Naive thymus-derived CD4-positive, alpha-beta T cell (primary cell): ENCODE data around the gene MTHFD2. TPM values are rescaled to one million over a fixed set of nuclear protein-coding genes. Genes with fewer than 3 reads are reported as not detected.
"Not testable (repeated sequence)": the region's sequence is repeated elsewhere in the genome, so short reads cannot be mapped to it uniquely, and the experiment has no call there.

Experiments used
- ATAC-seq: fragments of 150-1000 bp; cut with Tn5 transposase; 2 replicates; pipeline ENCODE4 v1.10.0; 2021; ENCODE audit warnings: mild to moderate bottlenecking, moderate library complexity
- CTCF ChIA-PET: fragments of 350-600 bp; sonication (Branson Sonifier 250); formaldehyde crosslinking; loops from one replicate; lab custom pipeline; 2021; ENCODE audit warnings: antibody characterized with exemption; lab: Charles Lee
- POLR2A ChIA-PET: fragments of 350-600 bp; sonication (Branson Sonifier 250); formaldehyde crosslinking; loops from one replicate; lab custom pipeline; 2021; ENCODE audit warnings: antibody characterized with exemption, inconsistent platforms; lab: Charles Lee
- DNase-seq, 9 donors: peaks; one replicate each; pipeline versions ENCODE4 v3.0.0 to v3.0.0-alpha.2; 2020 to 2022; ENCODE audit warnings: mixed read lengths in 1 of 9
- H3K27ac ChIP-seq: one replicate; pipeline ENCODE4 v1.7.0; 2013; ENCODE audit warnings: mild to moderate bottlenecking, low read depth, low read length, moderate library complexity
- H3K27me3 ChIP-seq, 2 donors: one replicate each; pipeline ENCODE4 v1.7.0; 2013; ENCODE audit warnings: low read length in 2 of 2, mild to moderate bottlenecking in 2 of 2, moderate library complexity in 2 of 2; ENCODE audit not compliant: control insufficient read depth in 2 of 2, insufficient read depth in 2 of 2
- H3K36me3 ChIP-seq, 3 experiments: 1 replicate in 2 of 3; 2 replicates in 1 of 3; pipeline ENCODE4 v1.7.0; 2013; ENCODE audit warnings: low read length in 3 of 3, mild to moderate bottlenecking in 3 of 3, moderate library complexity in 1 of 3; ENCODE audit not compliant: insufficient read depth in 3 of 3, control insufficient read depth in 2 of 3
- H3K4me1 ChIP-seq, 2 donors: one replicate each; pipeline ENCODE4 v1.7.0; 2013; ENCODE audit warnings: low read length in 2 of 2, mild to moderate bottlenecking in 2 of 2, moderate library complexity in 1 of 2; ENCODE audit not compliant: control insufficient read depth in 2 of 2, insufficient read depth in 2 of 2
- H3K4me3 ChIP-seq: 2 replicates; pipeline ENCODE4 v1.7.0; 2013; ENCODE audit warnings: mild to moderate bottlenecking, low read length
- H3K9me3 ChIP-seq, 3 experiments: 1 replicate in 2 of 3; 2 replicates in 1 of 3; pipeline ENCODE4 v1.7.0; 2013; ENCODE audit warnings: low read length in 3 of 3; ENCODE audit not compliant: control insufficient read depth in 2 of 3
- H3K27ac Mint-ChIP-seq, 9 donors: one replicate each; pipeline ENCODE4 v1.8.0; 2020 to 2022; ENCODE audit warnings: mixed read lengths in 9 of 9, mild to moderate bottlenecking in 8 of 9, moderate library complexity in 5 of 9, inconsistent platforms in 2 of 9
- H3K27me3 Mint-ChIP-seq, 5 donors: one replicate each; pipeline ENCODE4 v1.8.0; 2021 to 2022; ENCODE audit warnings: mixed read lengths in 5 of 5, mild to moderate bottlenecking in 1 of 5
- H3K36me3 Mint-ChIP-seq, 5 donors: one replicate each; pipeline ENCODE4 v1.8.0; 2020 to 2022; ENCODE audit warnings: mixed read lengths in 5 of 5, mild to moderate bottlenecking in 3 of 5, inconsistent platforms in 1 of 5
- H3K4me1 Mint-ChIP-seq, 7 donors: one replicate each; pipeline ENCODE4 v1.8.0; 2020 to 2022; ENCODE audit warnings: mixed read lengths in 7 of 7, mild to moderate bottlenecking in 3 of 7, inconsistent platforms in 1 of 7
- H3K4me3 Mint-ChIP-seq, 10 donors: one replicate each; pipeline ENCODE4 v1.8.0; 2020 to 2022; ENCODE audit warnings: mild to moderate bottlenecking in 10 of 10, mixed read lengths in 10 of 10, moderate library complexity in 6 of 10, inconsistent platforms in 2 of 10
- H3K9me3 Mint-ChIP-seq, 11 donors: one replicate each; pipeline ENCODE4 v1.8.0; 2020 to 2022; ENCODE audit warnings: mixed read lengths in 11 of 11, mild to moderate bottlenecking in 4 of 11, inconsistent platforms in 1 of 11, moderate library complexity in 1 of 11
- intact Hi-C, 2 donors: fragments of 100-400 bp; cut with micrococcal nuclease; formaldehyde crosslinking; loops; one replicate each; pipeline ENCODE4 v1.15.1; 2023
- polyA plus RNA-seq, 2 donors: library from polyadenylated mRNA; unstranded; fragments of 300-500 nt; fragmentation: Illumina TruSeq; gene quantifications; one replicate each; pipeline ENCODE4 v1.2.3, GENCODE V29; 2021
- total RNA-seq, 6 experiments: library from RNA in 5 of 6; stranded (reverse) in 5 of 6; gene quantifications; 1 replicate in 5 of 6; 2 replicates in 1 of 6; pipeline ENCODE4 v1.2.3 and lab custom pipeline; 2021 to 2026

Gene MTHFD2
- total and polyA plus RNA-seq, 7 experiments from 2014 or later = 6.8 to 186 (median 17.1) TPM

DNA sequence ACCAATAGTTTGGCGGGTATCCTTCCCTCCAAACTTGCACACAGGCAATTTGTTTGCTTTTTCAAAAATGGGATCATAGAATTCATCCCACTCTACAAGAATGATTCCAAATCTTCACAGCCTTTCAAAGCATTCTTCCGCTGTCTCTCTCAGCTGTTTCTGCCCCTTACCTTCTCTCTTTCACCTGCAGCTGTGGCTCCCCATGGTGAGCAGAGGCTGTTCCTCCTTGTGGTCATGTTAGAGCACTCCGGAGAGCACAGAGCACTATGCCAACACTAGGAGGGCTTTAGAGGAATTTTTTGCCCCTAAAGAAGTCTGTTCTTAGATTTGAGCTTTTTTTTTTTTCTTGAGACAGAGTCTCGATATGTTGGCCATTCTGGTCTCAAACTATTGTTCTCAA, 30.4 kb downstream of the MTHFD2 start:
- H3K36me3 ChIP-seq = peaks cover 0 to 10% (median 0%) of the 10 kb centered on the region in 3 experiments
- ATAC-seq = no peak
- no peaks in the 10 kb centered on the region for H3K9me3 Mint-ChIP-seq
- H3K36me3 Mint-ChIP-seq = peaks cover 0 to 29% (median 0%) of the 10 kb centered on the region in 5 donors
- H3K9me3 ChIP-seq = no peaks in the 10 kb centered on the region
- H3K4me3 Mint-ChIP-seq = no peak overlapping the region
- H3K4me3 ChIP-seq = no peak overlapping the region
- H3K4me1 Mint-ChIP-seq = peaks cover 0 to 2% (median 0%) of the 10 kb centered on the region in 7 donors
- POLR2A ChIA-PET = no interaction called here
- H3K4me1 ChIP-seq = no peaks in the 10 kb centered on the region
- no peaks in the 10 kb centered on the region for H3K27me3 ChIP-seq
- intact Hi-C loops = no loop called here
- H3K27ac ChIP-seq = no peak overlapping the region
- no peak for DNase-seq
- CTCF ChIA-PET = no interaction called here
- no peaks in the 10 kb centered on the region for H3K27me3 Mint-ChIP-seq
- H3K27ac Mint-ChIP-seq = no peak overlapping the region

DNA sequence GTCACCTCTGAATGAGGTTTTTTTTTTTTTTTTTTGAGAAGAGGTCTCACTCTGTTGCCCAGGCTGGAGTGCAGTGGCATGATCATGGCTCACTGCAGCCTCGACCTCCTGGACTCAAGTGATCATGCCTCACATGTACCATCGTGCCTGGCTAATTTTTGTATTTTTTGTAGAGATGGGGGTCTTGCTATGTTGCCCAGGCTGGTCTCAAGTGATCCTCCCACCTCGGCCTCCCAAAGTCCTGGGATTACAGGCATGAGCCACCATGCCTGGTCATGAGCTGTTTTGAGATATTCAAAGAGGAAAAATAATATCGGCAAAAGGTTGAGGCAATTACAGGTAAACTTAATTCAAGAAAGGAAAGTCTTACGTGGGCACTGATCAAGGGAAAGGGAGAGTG, 31.4 kb downstream of the MTHFD2 start:
- H3K27ac Mint-ChIP-seq, H3K9me3 Mint-ChIP-seq, H3K9me3 ChIP-seq, CTCF ChIA-PET, H3K27me3 Mint-ChIP-seq, ATAC-seq, H3K27me3 ChIP-seq, intact Hi-C loops, H3K4me1 ChIP-seq, DNase-seq, POLR2A ChIA-PET, H3K4me3 ChIP-seq, H3K4me1 Mint-ChIP-seq, H3K27ac ChIP-seq, H3K4me3 Mint-ChIP-seq: not testable (repeated sequence)
- peaks cover 0 to 32% (median 3%) of the 10 kb centered on the region in 5 donors for H3K36me3 Mint-ChIP-seq
- peaks cover 0 to 16% (median 0%) of the 10 kb centered on the region in 3 experiments for H3K36me3 ChIP-seq

DNA sequence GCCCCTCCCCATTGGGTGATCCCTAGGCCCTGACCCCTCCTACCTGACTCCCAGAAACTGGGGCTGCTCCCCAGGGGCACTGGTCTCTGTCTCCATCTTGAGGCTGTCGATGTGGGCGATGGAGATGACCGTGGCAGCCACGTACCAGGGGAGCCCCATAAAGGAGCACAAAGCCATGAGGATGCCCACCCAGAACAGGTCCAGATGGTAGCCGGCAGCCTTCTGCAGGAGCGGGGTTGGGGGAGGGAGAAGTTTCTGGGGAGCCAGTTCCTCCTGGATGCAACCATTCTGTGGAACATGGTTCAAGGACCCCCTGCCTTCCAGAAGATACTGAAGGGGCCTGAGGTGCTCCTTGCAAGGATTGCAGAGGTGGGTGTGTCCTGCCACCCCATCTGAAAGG, 34.0 kb downstream of the MTHFD2 start:
- Histone ChIP-seq H3K4me1 (no peaks in the 10 kb centered on the region), H3K36me3 (peaks cover 0 to 17% (median 0%) of the 10 kb centered on the region in 3 experiments), H3K27ac (no peak overlapping the region), H3K27me3 (no peaks in the 10 kb centered on the region), H3K9me3 (no peaks in the 10 kb centered on the region), H3K4me3 (no peak overlapping the region)
- H3K27ac Mint-ChIP-seq = no peak overlapping the region
- no peaks in the 10 kb centered on the region for H3K27me3 Mint-ChIP-seq
- H3K4me1 Mint-ChIP-seq = peaks cover 0 to 7% (median 0%) of the 10 kb centered on the region in 7 donors
- H3K9me3 Mint-ChIP-seq = no peaks in the 10 kb centered on the region
- ChIA-PET CTCF (no interaction called here), POLR2A (no interaction called here)
- peaks cover 0 to 41% (median 13%) of the 10 kb centered on the region in 5 donors for H3K36me3 Mint-ChIP-seq
- intact Hi-C loops = no loop called here
- DNase-seq = no peak
- H3K4me3 Mint-ChIP-seq = no peak overlapping the region
- ATAC-seq = no peak

DNA sequence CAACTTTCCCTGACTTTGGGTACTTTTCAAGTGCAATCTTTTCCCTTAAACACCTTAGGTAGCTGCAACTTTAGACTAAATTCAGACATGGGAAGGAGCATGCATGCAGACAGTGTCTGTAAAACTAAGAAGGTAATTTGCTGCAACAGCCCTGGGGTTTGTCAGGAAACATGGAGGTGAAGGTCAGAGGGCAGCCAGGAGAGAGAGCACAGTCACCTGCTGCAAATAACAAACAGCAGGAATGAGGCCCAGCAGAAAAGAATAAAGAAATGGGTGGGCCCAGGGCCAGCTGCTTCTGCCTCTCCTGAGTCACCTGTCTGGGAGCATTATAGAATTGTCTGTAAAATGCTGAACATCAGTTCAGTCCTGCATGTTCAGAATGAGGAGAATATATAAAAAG, 35.2 kb downstream of the MTHFD2 start:
- H3K36me3 Mint-ChIP-seq = peaks cover 0 to 36% (median 11%) of the 10 kb centered on the region in 5 donors
- no peaks in the 10 kb centered on the region for H3K9me3 Mint-ChIP-seq
- ATAC-seq (no peak), DNase-seq (no peak)
- no peak overlapping the region for H3K27ac Mint-ChIP-seq
- H3K27me3 Mint-ChIP-seq = peaks cover 0 to under 1% (median 0%) of the 10 kb centered on the region in 5 donors
- H3K4me3 Mint-ChIP-seq = no peak overlapping the region
- H3K4me3 ChIP-seq = no peak overlapping the region
- intact Hi-C loops = no loop called here
- H3K9me3 ChIP-seq = no peaks in the 10 kb centered on the region
- H3K4me1 Mint-ChIP-seq = peaks cover 0 to 7% (median 0%) of the 10 kb centered on the region in 7 donors
- ChIA-PET POLR2A (no interaction called here), CTCF (no interaction called here)
- no peaks in the 10 kb centered on the region for H3K27me3 ChIP-seq
- H3K36me3 ChIP-seq = peaks cover 0 to 17% (median 0%) of the 10 kb centered on the region in 3 experiments
- H3K4me1 ChIP-seq = no peaks in the 10 kb centered on the region
- H3K27ac ChIP-seq = no peak overlapping the region

DNA sequence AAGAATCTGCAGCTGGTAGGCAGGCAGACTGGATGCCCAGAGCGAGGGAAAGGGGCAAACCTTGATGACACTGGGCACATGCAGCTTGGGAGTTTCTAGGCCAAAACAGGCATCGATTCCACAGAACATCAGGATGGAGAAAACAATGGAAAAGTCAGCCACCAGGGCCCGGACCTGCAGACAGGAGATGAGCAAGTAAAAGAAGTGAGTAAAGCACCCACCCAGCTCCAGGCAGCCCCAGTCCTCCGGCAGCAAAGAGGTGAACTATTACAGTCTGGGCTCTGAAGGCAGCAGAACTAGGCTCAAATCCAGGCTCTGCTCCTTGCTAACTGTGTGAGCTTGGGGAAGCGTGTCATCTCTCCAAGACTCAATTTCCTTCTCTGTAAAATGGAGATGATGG, 36.6 kb downstream of the MTHFD2 start:
- Mint-ChIP-seq H3K27ac (no peak overlapping the region), H3K4me1 (peaks cover 0 to 7% (median 1%) of the 10 kb centered on the region in 7 donors), H3K36me3 (peaks cover 0 to 39% (median 9%) of the 10 kb centered on the region in 5 donors), H3K27me3 (peaks cover 0 to 5% (median 0%) of the 10 kb centered on the region in 5 donors), H3K9me3 (no peaks in the 10 kb centered on the region), H3K4me3 (no peak overlapping the region)
- no peaks in the 10 kb centered on the region for H3K4me1 ChIP-seq
- H3K36me3 ChIP-seq = peaks cover 0 to 17% (median 0%) of the 10 kb centered on the region in 3 experiments
- intact Hi-C loops = no loop called here
- no peaks in the 10 kb centered on the region for H3K9me3 ChIP-seq
- ChIA-PET CTCF (no interaction called here), POLR2A (no interaction called here)
- no peak overlapping the region for H3K27ac ChIP-seq
- no peak for DNase-seq
- H3K4me3 ChIP-seq = no peak overlapping the region
- no peaks in the 10 kb centered on the region for H3K27me3 ChIP-seq
- no peak for ATAC-seq

DNA sequence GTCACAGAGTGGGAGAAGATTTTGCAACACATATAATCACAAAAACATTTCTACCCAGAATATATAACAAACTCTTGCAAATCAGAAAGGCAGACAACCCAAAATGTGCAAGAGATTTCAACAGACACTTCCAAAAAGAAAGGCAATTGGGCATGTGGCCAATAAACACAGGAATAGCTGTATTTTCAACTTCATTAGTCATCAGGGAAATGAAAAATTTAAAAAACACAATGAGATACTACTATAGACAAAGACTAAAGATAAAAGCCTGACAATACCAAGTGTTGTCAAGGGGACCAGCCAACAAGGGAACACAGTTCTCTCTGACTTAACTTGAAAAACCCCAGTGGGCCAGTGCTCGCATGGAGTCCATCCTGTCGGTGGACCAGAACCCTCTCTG, 40.5 kb downstream of the MTHFD2 start:
- CTCF ChIA-PET = interaction anchor here (0.7 to 0.9 kb wide), 2 partner anchors 188 to 353 kb away, joined by 3 read pairs; no protein-coding TSS in a partner anchor
- Mint-ChIP-seq H3K4me1 (peaks cover 0 to 7% (median 2%) of the 10 kb centered on the region in 7 donors), H3K9me3 (no peaks in the 10 kb centered on the region), H3K4me3 (no peak overlapping the region), H3K27me3 (peaks cover 0 to 6% (median 0%) of the 10 kb centered on the region in 5 donors), H3K36me3 (peaks cover 0 to 34% (median 9%) of the 10 kb centered on the region in 5 donors), H3K27ac (no peak overlapping the region)
- no peak for ATAC-seq
- no peak overlapping the region for H3K27ac ChIP-seq
- POLR2A ChIA-PET = no interaction called here
- no peaks in the 10 kb centered on the region for H3K9me3 ChIP-seq
- H3K27me3 ChIP-seq = no peaks in the 10 kb centered on the region
- intact Hi-C loops = no loop called here
- DNase-seq = no peak
- no peak overlapping the region for H3K4me3 ChIP-seq
- H3K4me1 ChIP-seq = no peaks in the 10 kb centered on the region
- H3K36me3 ChIP-seq = peaks cover 0 to 8% (median 0%) of the 10 kb centered on the region in 3 experiments

DNA sequence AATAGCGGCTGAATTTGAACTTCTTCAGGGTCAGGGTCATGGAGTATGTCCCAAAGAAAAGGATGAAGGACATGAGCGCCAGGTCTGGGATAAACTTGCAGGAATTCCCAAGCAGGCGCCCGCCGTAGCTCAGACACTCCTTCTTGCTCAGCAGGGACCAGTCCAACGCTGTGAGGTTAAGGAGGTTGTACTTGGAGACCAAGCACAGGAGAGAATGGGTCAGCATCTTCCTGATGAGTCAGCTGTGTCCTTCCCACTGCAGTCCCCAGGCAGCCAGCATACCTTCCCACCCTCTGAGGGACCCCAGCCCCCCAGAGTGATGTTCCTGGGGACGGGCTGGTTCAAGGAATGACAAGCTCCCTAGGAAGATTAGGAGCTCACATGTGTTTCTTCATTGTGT, 40.9 kb downstream of the MTHFD2 start:
- Mint-ChIP-seq H3K36me3 (peaks cover 0 to 30% (median 9%) of the 10 kb centered on the region in 5 donors), H3K27ac (no peak overlapping the region), H3K9me3 (no peaks in the 10 kb centered on the region), H3K4me1 (peaks cover 0 to 7% (median 2%) of the 10 kb centered on the region in 7 donors), H3K4me3 (no peak overlapping the region), H3K27me3 (peaks cover 0 to 6% (median 0%) of the 10 kb centered on the region in 5 donors)
- CTCF ChIA-PET = interaction anchor here (0.9 to 1.6 kb wide), 2 partner anchors 10 to 352 kb away, joined by 3 to 4 read pairs; no protein-coding TSS in a partner anchor
- DNase-seq (no peak), ATAC-seq (no peak)
- POLR2A ChIA-PET = no interaction called here
- Histone ChIP-seq H3K4me3 (no peak overlapping the region), H3K36me3 (peaks cover 0 to 7% (median 0%) of the 10 kb centered on the region in 3 experiments), H3K27ac (no peak overlapping the region), H3K9me3 (no peaks in the 10 kb centered on the region), H3K27me3 (no peaks in the 10 kb centered on the region), H3K4me1 (no peaks in the 10 kb centered on the region)
- intact Hi-C loops = no loop called here
